GM12878 (cell line): ENCODE measurements around the gene TMPRSS15. TPM values are rescaled to one million over a fixed set of nuclear protein-coding genes. Genes with fewer than 3 reads are reported as not detected.

Experiments
- ATAC-seq: fragments of 200-7000 bp; cut with Tn5 transposase; 3 replicates; pipeline ENCODE4 v1.9.1; 2020; ENCODE audit warnings: mild to moderate bottlenecking, moderate library complexity
- BruUV-seq: library from RNA; stranded (reverse); fragments of 400-500 nt; replicated peaks from 2 replicates; lab custom pipeline; 2021; lab: Mats Ljungman, UMichigan
- CTCF ChIA-PET: fragments of 300-600 bp; sonication (Branson Sonifier 250); formaldehyde crosslinking; extraction: SDS; loops from one replicate; lab custom pipeline; 2021; ENCODE audit warnings: inconsistent platforms; lab: Yijun Ruan, JAX
- POLR2A ChIA-PET: fragments of 350-600 bp; formaldehyde crosslinking; extraction: SDS; loops from one replicate; lab custom pipeline; 2021; ENCODE audit warnings: inconsistent platforms; lab: Charles Lee
- RAD21 ChIA-PET: fragments of 300-600 bp; sonication (Branson Sonifier 250); formaldehyde crosslinking; loops from one replicate; lab custom pipeline; 2023; ENCODE audit warnings: antibody characterized with exemption; ENCODE audit not compliant: unreplicated experiment; lab: Charles Lee
- SMC1A ChIA-PET: fragments of 300-600 bp; sonication (Branson Sonifier 250); formaldehyde crosslinking; loops from one replicate; lab custom pipeline; 2023; ENCODE audit not compliant: unreplicated experiment, uncharacterized antibody; lab: Charles Lee
- DNase-seq: peaks from one replicate; pipeline ENCODE4 v3.0.0-alpha.2; 2011; ENCODE audit warnings: low read depth, low spot score
- FAIRE-seq: peaks from 3 replicates; lab custom pipeline; 2011; peaks lifted over from hg19 to GRCh38; lab: Jason Lieb, UNC
- H2AFZ ChIP-seq: 2 replicates; pipeline ENCODE4 v1.6.0; 2011; ENCODE audit warnings: low read depth, low read length, control low read depth; ENCODE audit not compliant: control insufficient read depth
- H3K27ac ChIP-seq: 2 replicates; pipeline ENCODE4 v1.5.1; 2011; ENCODE audit warnings: control low read depth; ENCODE audit not compliant: control insufficient read depth, insufficient read depth
- H3K27me3 ChIP-seq, 2 experiments: replicated peaks in 1 of 2; 2 replicates each; pipeline versions ENCODE4 v1.6.0 to v1.6.1; 2011; ENCODE audit warnings: low read length in 1 of 2; ENCODE audit not compliant: control insufficient read depth in 2 of 2, insufficient read depth in 2 of 2
- H3K36me3 ChIP-seq, 2 experiments: 2 replicates each; pipeline ENCODE4 v1.5.1; 2011; ENCODE audit warnings: low read length in 1 of 2; ENCODE audit not compliant: control insufficient read depth in 2 of 2, insufficient read depth in 2 of 2
- H3K4me1 ChIP-seq: 2 replicates; pipeline ENCODE4 v1.6.1; 2011; ENCODE audit warnings: mild to moderate bottlenecking, low read length, moderate library complexity, mixed read lengths; ENCODE audit not compliant: control insufficient read depth, insufficient read depth
- H3K4me2 ChIP-seq: 2 replicates; pipeline ENCODE4 v1.6.0; 2011; ENCODE audit warnings: control low read depth; ENCODE audit not compliant: control insufficient read depth, insufficient read depth
- H3K4me3 ChIP-seq: fragments of 200-600 bp; sonication (generic); 2 replicates; pipeline ENCODE4 v1.5.1; 2016
- H3K79me2 ChIP-seq: 2 replicates; pipeline ENCODE4 v1.6.0; 2011; ENCODE audit warnings: low read length; ENCODE audit not compliant: control insufficient read depth, insufficient read depth
- H3K9ac ChIP-seq: 2 replicates; pipeline ENCODE4 v1.8.0; 2011; ENCODE audit warnings: low read length, control low read depth, mixed read lengths; ENCODE audit not compliant: control insufficient read depth, insufficient read depth
- H3K9me3 ChIP-seq: replicated peaks from 3 replicates; pipeline ENCODE4 v1.5.1; 2011; ENCODE audit warnings: mild to moderate bottlenecking, low read length; ENCODE audit not compliant: control insufficient read depth, insufficient read depth
- H4K20me1 ChIP-seq: 2 replicates; pipeline ENCODE4 v1.6.0; 2011; ENCODE audit not compliant: control insufficient read depth, insufficient read depth
- BACH1 ChIP-seq: fragments of 450-650 bp; IDR thresholded peaks from 2 replicates; pipeline ENCODE4 v1.6.1; 2017; ENCODE audit warnings: mild to moderate bottlenecking, borderline replicate concordance
- EZH2 ChIP-seq: IDR thresholded peaks from 2 replicates; pipeline ENCODE4 v1.6.1; 2012; ENCODE audit warnings: low read depth, mild to moderate bottlenecking, control low read depth, inconsistent platforms, low read length, borderline replicate concordance; ENCODE audit not compliant: control insufficient read depth
- HDGF ChIP-seq: fragments of 450-650 bp; IDR thresholded peaks from 2 replicates; pipeline ENCODE4 v1.6.1; 2016; ENCODE audit warnings: antibody characterized with exemption
- KAT2A ChIP-seq: conservative IDR thresholded peaks from 2 replicates; pipeline ENCODE4 v1.6.1; 2011; ENCODE audit warnings: low read depth, low read length; ENCODE audit not compliant: control insufficient read depth
- KLF5 ChIP-seq: fragments of 450-650 bp; IDR thresholded peaks from 2 replicates; pipeline ENCODE4 v1.6.1; 2014; ENCODE audit warnings: mild to moderate bottlenecking; ENCODE audit not compliant: partially characterized antibody
- MAX ChIP-seq: IDR thresholded peaks from 2 replicates; pipeline ENCODE4 v1.6.1; 2012; ENCODE audit warnings: low read depth, low read length, improper control_type of control experiment
- MEF2B ChIP-seq: fragments of 450-650 bp; IDR thresholded peaks from 2 replicates; pipeline ENCODE4 v1.6.1; 2018; ENCODE audit warnings: mild to moderate bottlenecking, moderate library complexity; ENCODE audit not compliant: partially characterized antibody, poor library complexity, severe bottlenecking
- PAX5 ChIP-seq: IDR thresholded peaks from 2 replicates; pipeline ENCODE4 v1.6.1; 2011; ENCODE audit warnings: low read depth, low read length, borderline replicate concordance
- SMC3 ChIP-seq: IDR thresholded peaks from 2 replicates; pipeline ENCODE4 v1.6.1; 2011; ENCODE audit warnings: low read length, improper control_type of control experiment, borderline replicate concordance
- TCF12 ChIP-seq: IDR thresholded peaks from 2 replicates; pipeline ENCODE4 v1.6.1; 2011; ENCODE audit warnings: low read depth, mild to moderate bottlenecking, low read length
- ZBTB11 ChIP-seq: fragments of 450-650 bp; formaldehyde crosslinking; IDR thresholded peaks from 2 replicates; pipeline ENCODE4 v1.5.0; 2022; ENCODE audit warnings: mild to moderate bottlenecking, missing genetic modification characterization
- ZNF207 ChIP-seq: fragments of 450-650 bp; IDR thresholded peaks from 2 replicates; pipeline ENCODE4 v1.6.1; 2014; ENCODE audit warnings: antibody characterized with exemption, mild to moderate bottlenecking, borderline replicate concordance
- ZZZ3 ChIP-seq: IDR thresholded peaks from 2 replicates; pipeline ENCODE4 v1.6.1; 2011; ENCODE audit warnings: low read depth; ENCODE audit not compliant: control insufficient read depth, insufficient read length
- in situ Hi-C: fragments of 300-500 bp; cut with MboI; formaldehyde crosslinking; loops from 9 replicates; pipeline ENCODE4 v1.14.3; 2018; ENCODE audit warnings: mixed read lengths
- intact Hi-C: fragments of 100-400 bp; cut with micrococcal nuclease; formaldehyde crosslinking; loops from one replicate; pipeline ENCODE4 v1.14.2; 2022; ENCODE audit not compliant: unreplicated experiment
- polyA plus RNA-seq, 11 experiments: library from polyadenylated mRNA; depleted of rRNA in 4 of 11; unstranded in 6 of 11; stranded (reverse) in 5 of 11; fragments of >200 nt; fragmentation: Nextera tagmentation in 4 of 11; fragmentation: Illumina TruSeq in 1 of 11; extraction: Ambion mirVana in 4 of 11; extraction: Trizol in 1 of 11; gene quantifications; 1 replicate in 1 of 11; 2 replicates in 10 of 11; pipeline versions ENCODE4 v1.2.1 to v1.2.3, GENCODE V29; 2011 to 2016; ENCODE audit warnings: inconsistent platforms in 2 of 11, missing spikeins in 2 of 11, low read depth in 1 of 11
- total RNA-seq, 4 experiments: library from RNA; depleted of rRNA in 3 of 4; stranded (reverse); fragments of >200 nt in 3 of 4; fragmentation: Illumina TruSeq in 1 of 4; extraction: Trizol in 1 of 4; gene quantifications; 2 replicates each; pipeline versions ENCODE4 v1.2.1 to v1.2.3, GENCODE V29; 2013 to 2021
- TF ChIP-seq, protein P1 (sequence below): fragments of 450-650 bp; IDR thresholded peaks from 2 replicates; pipeline ENCODE4 v1.6.1; 2018; ENCODE audit warnings: mild to moderate bottlenecking, low read depth, moderate library complexity; ENCODE audit not compliant: partially characterized antibody

TMPRSS15 gene
- total and polyA plus RNA-seq, 10 of the 15 experiments (the other 5 are each of a cell fraction or from before 2014, with no cell fraction given): 0.02 to 0.11 TPM; not detected in 8

DNA sequence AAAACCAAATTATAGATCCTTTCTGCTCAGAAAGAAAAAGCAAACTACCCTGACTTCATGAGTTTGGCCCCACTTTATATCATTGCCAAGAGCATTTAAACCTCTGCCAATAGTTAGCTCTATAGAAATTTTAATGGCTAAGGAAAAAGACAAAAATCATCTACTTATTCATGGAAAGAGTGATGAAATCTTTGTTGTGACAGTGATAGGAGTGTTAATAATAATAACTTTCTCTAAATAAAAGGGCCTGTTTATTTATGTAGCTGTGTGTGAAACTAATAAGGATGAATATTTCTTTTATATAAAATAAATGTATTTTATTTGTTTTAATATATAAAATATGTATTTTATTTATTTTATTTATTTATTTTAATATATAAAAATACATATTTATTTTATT, 152.5 kb downstream of the TMPRSS15 start:
- H3K27me3 ChIP-seq: no peaks in the 10 kb centered on the region
- in situ Hi-C loops: no loop called here
- TF ChIP-seq KAT2A: no peak
- TF ChIP-seq ZNF207: no peak
- TF ChIP-seq SMC3: no peak
- no peak for TF ChIP-seq HDGF
- TF ChIP-seq ZZZ3: no peak
- TF ChIP-seq MAX: no peak
- TF ChIP-seq, protein P1, sequence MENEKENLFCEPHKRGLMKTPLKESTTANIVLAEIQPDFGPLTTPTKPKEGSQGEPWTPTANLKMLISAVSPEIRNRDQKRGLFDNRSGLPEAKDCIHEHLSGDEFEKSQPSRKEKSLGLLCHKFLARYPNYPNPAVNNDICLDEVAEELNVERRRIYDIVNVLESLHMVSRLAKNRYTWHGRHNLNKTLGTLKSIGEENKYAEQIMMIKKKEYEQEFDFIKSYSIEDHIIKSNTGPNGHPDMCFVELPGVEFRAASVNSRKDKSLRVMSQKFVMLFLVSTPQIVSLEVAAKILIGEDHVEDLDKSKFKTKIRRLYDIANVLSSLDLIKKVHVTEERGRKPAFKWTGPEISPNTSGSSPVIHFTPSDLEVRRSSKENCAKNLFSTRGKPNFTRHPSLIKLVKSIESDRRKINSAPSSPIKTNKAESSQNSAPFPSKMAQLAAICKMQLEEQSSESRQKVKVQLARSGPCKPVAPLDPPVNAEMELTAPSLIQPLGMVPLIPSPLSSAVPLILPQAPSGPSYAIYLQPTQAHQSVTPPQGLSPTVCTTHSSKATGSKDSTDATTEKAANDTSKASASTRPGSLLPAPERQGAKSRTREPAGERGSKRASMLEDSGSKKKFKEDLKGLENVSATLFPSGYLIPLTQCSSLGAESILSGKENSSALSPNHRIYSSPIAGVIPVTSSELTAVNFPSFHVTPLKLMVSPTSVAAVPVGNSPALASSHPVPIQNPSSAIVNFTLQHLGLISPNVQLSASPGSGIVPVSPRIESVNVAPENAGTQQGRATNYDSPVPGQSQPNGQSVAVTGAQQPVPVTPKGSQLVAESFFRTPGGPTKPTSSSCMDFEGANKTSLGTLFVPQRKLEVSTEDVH: no peak
- TF ChIP-seq MEF2B: no peak
- no peak for TF ChIP-seq PAX5
- no peak for TF ChIP-seq BACH1
- no peak for TF ChIP-seq KLF5
- TF ChIP-seq TCF12: no peak
- TF ChIP-seq EZH2: no peak
- TF ChIP-seq ZBTB11 (CRISPR knock-in tag): no peak
- no peaks in the 10 kb centered on the region for H3K79me2 ChIP-seq
- H3K27ac ChIP-seq: no peak overlapping the region
- H3K4me2 ChIP-seq: no peak overlapping the region
- ChIA-PET SMC1A (no interaction called here), CTCF (no interaction called here), POLR2A (no interaction called here), RAD21 (no interaction called here)
- H2AFZ ChIP-seq: no peak overlapping the region
- no peaks in the 10 kb centered on the region for H3K36me3 ChIP-seq
- H3K9ac ChIP-seq: no peak overlapping the region
- H3K4me1 ChIP-seq: no peaks in the 10 kb centered on the region
- H3K4me3 ChIP-seq: no peak overlapping the region
- H3K9me3 ChIP-seq: no peaks in the 10 kb centered on the region
- FAIRE-seq (no peak), ATAC-seq (no peak), DNase-seq (no peak)
- no TSS peak for BruUV-seq
- intact Hi-C loops: no loop called here
- H4K20me1 ChIP-seq: no peaks in the 10 kb centered on the region
